Activated CD4-positive, alpha-beta T cell treated with anti-CD3 and anti-CD28 coated beads for 1 hour (primary cell): ENCODE data around the gene HOXB6.

Source experiments
- DNase-seq: peaks from one replicate; pipeline ENCODE4 v3.0.0-alpha.2; 2020

HOXB6 gene

GRCh38 chr17:48593840-48594537 is 10.8 kb downstream of the HOXB6 start:
- peak; percentile 66 for DNase-seq

GRCh38 chr17:48593126-48593829 is 11.5 kb downstream of the HOXB6 start, which contains the start of gene HOXB5:
TSS of gene HOXB5 (minus strand) at chr17:48593779. CDS start at chr17:48593682, 97 bp downstream.
- no peak for DNase-seq

GRCh38 chr17:48592577-48592976 is 12.2 kb downstream of the HOXB6 start:
- DNase-seq = no peak

GRCh38 chr17:48592057-48592514 is 12.7 kb downstream of the HOXB6 start:
- no peak for DNase-seq

GRCh38 chr17:48591255-48592056 is 13.3 kb downstream of the HOXB6 start:
- no peak for DNase-seq

- DNase-seq = no peak
Measured at GRCh38 chr17:48590607-48591161, 14.1 kb downstream of the HOXB6 start.

- DNase-seq = no peak
Measured at GRCh38 chr17:48589831-48590606, 14.8 kb downstream of the HOXB6 start, which contains the start of gene HOXB3. TSS of gene HOXB3 (minus strand) at chr17:48590241. CDS start at chr17:48552474, 37,767 bp downstream.

- DNase-seq = no peak
Measured at GRCh38 chr17:48589060-48589830, 15.5 kb downstream of the HOXB6 start.

GRCh38 chr17:48588528-48588927 is 16.3 kb downstream of the HOXB6 start:
- DNase-seq = no peak

GRCh38 chr17:48588074-48588415 is 16.7 kb downstream of the HOXB6 start:
- DNase-seq = no peak

GRCh38 chr17:48587276-48588073 is 17.3 kb downstream of the HOXB6 start:
- no peak for DNase-seq

- no peak for DNase-seq
Measured at GRCh38 chr17:48586355-48587258, 18.2 kb downstream of the HOXB6 start.

GRCh38 chr17:48584223-48584741 is 20.5 kb downstream of the HOXB6 start:
- no peak for DNase-seq

- DNase-seq = no peak
Measured at GRCh38 chr17:48583708-48584222, 21.0 kb downstream of the HOXB6 start.

GRCh38 chr17:48582750-48583069 is 22.1 kb downstream of the HOXB6 start:
- no peak for DNase-seq

GRCh38 chr17:48579760-48580554 is 24.8 kb downstream of the HOXB6 start:
- no peak for DNase-seq

- no peak for DNase-seq
Measured at GRCh38 chr17:48579471-48579759, 25.4 kb downstream of the HOXB6 start.
